ENCODE data around the gene RBM28.

Gene RBM28

GRCh38 chr7:128361411-128362379 is 18.0 kb upstream of the RBM28 start, which contains the start of gene PRRT4:
Gene PRRT4, minus strand, starts transcription at chr7:128361690.
- TF ChIP-seq GATA3 (IDR thresholded peaks at IDR 0.05; ENCODE audit: low read depth, low read length) (no peak), GATA2 (IDR thresholded peaks at IDR 0.05; ENCODE audit: low read depth, low read length) (no peak)

DNA sequence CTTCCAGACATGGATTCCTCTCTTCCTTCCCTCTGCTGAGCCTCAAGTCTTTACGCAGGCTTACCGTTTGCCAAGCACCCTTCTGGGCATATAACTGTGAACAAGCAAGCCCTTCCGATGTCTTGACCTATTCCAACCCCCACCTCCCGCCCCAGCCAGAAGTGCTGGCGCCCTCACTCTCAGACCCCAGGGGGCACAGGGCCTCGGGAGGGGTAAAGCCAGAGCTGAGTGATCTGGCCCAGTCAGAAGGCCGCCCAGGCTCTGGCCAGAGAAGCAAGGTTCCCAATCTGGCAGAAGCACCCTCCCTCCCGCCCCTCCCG is 16.6 kb upstream of the RBM28 start:
- TF ChIP-seq GATA2 (IDR thresholded peaks at IDR 0.05; ENCODE audit: low read depth, low read length) (no peak), GATA3 (IDR thresholded peaks at IDR 0.05; ENCODE audit: low read depth, low read length) (no peak)

DNA sequence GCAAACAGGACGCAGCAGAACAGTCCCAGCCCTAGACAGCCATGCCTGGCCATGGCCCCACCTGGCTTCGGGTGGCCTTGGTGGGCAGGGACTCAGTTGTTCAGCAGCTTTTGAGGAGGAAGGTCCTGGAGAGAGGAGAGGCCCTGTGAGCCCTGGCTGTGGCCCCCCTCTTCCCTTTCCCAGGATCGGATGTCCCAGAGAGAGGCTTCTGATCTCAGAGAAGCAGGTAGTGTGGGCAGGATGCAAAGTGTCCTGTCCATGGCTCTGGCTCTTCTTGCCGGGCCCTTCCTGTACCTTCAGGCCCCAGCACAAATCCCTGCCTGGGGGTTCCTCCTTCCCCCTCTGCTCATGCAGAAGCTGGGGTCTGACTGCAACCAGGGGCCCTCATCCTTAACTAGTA is 16.2 kb upstream of the RBM28 start:
- no peak for TF ChIP-seq GATA3 (IDR thresholded peaks at IDR 0.05; ENCODE audit: low read depth, low read length)
- no peak for TF ChIP-seq GATA2 (IDR thresholded peaks at IDR 0.05; ENCODE audit: low read depth, low read length)

- TF ChIP-seq GATA2 (IDR thresholded peaks at IDR 0.05; ENCODE audit: low read depth, low read length) (no peak), GATA3 (IDR thresholded peaks at IDR 0.05; ENCODE audit: low read depth, low read length) (no peak)
Observed at GRCh38 chr7:128359336-128359735, 15.6 kb upstream of the RBM28 start.

DNA sequence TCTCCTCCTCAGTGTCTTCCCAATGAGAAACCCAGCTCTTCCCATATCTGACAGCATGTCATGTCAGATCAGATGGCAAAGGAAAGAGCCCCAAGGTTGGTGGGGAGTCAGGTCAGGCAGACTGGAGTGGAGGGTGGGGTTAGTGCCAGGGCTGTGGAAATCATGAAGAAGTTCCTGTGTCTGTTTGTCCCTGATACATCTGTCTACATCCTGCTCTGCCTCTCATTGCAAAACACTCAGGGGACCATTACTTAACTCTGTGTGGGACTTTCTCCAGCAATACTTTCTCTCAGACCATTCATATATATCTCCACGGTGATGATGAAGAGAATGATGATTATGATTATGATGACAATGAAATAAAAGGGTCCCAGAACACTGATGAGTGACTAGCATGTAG is 14.5 kb upstream of the RBM28 start:
- TF ChIP-seq GATA2 (IDR thresholded peaks at IDR 0.05; ENCODE audit: low read depth, low read length) (no peak), GATA3 (IDR thresholded peaks at IDR 0.05; ENCODE audit: low read depth, low read length) (no peak)

DNA sequence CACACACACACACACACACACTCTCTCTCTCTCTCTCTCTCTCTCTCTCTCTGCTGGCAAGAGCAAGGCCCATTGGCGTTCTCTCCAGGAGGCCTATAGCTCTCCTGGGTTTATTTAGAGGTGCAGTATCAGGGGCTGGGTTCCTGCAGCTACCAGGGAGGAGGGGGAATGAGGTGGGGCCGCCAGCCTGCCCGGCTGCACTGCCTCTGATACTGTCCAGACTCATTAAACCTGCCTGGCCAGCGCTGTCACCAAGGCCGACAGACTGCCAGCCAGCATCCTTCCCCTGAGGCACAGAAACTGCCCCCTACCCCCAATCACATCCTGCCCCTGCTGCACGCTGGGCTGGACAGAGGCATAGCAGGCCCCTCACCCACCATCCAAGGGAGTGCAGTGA is 13.5 kb upstream of the RBM28 start:
- TF ChIP-seq GATA3 (IDR thresholded peaks at IDR 0.05; ENCODE audit: low read depth, low read length) (no peak), GATA2 (IDR thresholded peaks at IDR 0.05; ENCODE audit: low read depth, low read length) (peak; percentile 49; the same call in 1 of the 2 replicates)

GRCh38 chr7:128356546-128357216 is 13.0 kb upstream of the RBM28 start:
- TF ChIP-seq GATA3 (IDR thresholded peaks at IDR 0.05; ENCODE audit: low read depth, low read length) (no peak), GATA2 (IDR thresholded peaks at IDR 0.05; ENCODE audit: low read depth, low read length) (no peak; the same call in 1 of the 2 replicates)

DNA sequence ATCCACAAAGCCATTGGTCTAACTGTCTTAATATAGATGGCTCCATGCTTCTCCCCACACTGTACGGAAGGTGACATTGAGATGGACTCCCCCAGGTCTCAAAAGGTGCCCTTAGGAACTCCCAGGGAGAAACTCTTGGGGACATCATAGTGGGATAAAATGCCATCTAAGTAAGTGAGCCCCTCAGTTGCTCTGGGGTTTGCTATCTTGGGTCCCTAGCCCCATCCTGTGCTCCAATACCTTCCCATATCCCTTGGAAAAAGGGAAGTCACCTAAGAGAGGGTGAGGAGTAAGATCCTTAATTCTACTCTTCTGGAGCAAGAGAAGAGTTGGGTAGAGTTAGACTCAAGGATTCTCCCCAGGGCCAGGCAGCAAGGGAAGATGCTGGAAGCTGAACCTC is 9.9 kb upstream of the RBM28 start:
- TF ChIP-seq GATA3 (IDR thresholded peaks at IDR 0.05; ENCODE audit: low read depth, low read length): no peak
- TF ChIP-seq GATA2 (IDR thresholded peaks at IDR 0.05; ENCODE audit: low read depth, low read length): no peak

- TF ChIP-seq GATA3 (IDR thresholded peaks at IDR 0.05; ENCODE audit: low read depth, low read length) (no peak), GATA2 (IDR thresholded peaks at IDR 0.05; ENCODE audit: low read depth, low read length) (no peak)
Observed at GRCh38 chr7:128353189-128353588, 9.5 kb upstream of the RBM28 start.

- no peak for TF ChIP-seq GATA3 (IDR thresholded peaks at IDR 0.05; ENCODE audit: low read depth, low read length)
- TF ChIP-seq GATA2 (IDR thresholded peaks at IDR 0.05; ENCODE audit: low read depth, low read length): no peak
Observed at GRCh38 chr7:128352636-128353035, 8.9 kb upstream of the RBM28 start.

DNA sequence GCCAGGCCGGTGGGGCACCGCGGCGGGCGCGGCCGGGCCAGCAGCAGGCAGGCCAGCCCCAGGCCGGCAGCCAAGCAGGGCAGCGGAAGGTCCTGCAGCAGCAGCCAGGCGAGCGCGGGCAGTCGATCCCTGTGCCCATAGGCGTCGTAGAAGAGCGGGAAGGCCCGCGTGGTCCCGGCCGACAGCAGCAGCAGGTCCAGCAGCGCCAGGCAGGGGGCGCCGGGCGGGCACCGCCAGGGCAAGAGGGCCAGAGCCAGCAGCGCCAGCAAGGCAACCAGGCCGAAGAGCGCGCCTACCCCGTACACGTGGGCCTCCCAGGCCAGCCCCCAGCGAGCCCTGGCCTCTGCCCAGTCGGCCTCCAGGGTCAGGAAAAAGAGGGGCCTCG is 8.4 kb upstream of the RBM28 start:
- TF ChIP-seq GATA3 (IDR thresholded peaks at IDR 0.05; ENCODE audit: low read depth, low read length): no peak
- no peak for TF ChIP-seq GATA2 (IDR thresholded peaks at IDR 0.05; ENCODE audit: low read depth, low read length)

GRCh38 chr7:128351296-128352152 is 7.8 kb upstream of the RBM28 start:
- TF ChIP-seq GATA2 (IDR thresholded peaks at IDR 0.05; ENCODE audit: low read depth, low read length) (no peak), GATA3 (IDR thresholded peaks at IDR 0.05; ENCODE audit: low read depth, low read length) (no peak)

GRCh38 chr7:128350708-128351295 is 7.1 kb upstream of the RBM28 start:
- TF ChIP-seq GATA3 (IDR thresholded peaks at IDR 0.05; ENCODE audit: low read depth, low read length): no peak
- TF ChIP-seq GATA2 (IDR thresholded peaks at IDR 0.05; ENCODE audit: low read depth, low read length): no peak

DNA sequence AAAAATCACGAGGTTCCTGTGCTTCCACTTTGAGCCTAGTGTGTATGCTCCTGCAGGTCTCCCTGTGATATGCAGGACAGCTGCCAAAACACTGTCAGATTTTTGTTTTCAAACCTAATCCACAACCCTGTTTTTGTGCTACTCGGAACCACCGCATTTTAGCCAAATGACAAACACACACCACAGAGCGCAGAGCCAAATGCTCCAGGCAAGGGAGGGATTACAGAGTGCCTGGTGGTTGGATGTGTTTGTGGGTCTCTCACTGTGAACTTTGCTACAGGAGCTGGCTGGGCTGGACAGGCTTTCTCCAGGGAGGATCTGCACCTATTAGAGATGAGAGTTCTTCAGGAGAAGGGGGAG is 5.7 kb upstream of the RBM28 start:
- TF ChIP-seq GATA2 (IDR thresholded peaks at IDR 0.05; ENCODE audit: low read depth, low read length): no peak
- no peak for TF ChIP-seq GATA3 (IDR thresholded peaks at IDR 0.05; ENCODE audit: low read depth, low read length)

Data from SH-SY5Y (cell line).